DOHH2 (cell line): ENCODE measurements around the gene FSCN2.

Experiments used
- H3F3A ChIP-seq: fragments of 200-600 bp; sonication (generic), shearing (Covaris generic); 2 replicates; pipeline ENCODE4 v1.6.0; 2016; ENCODE audit warnings: antibody characterized with exemption, mild to moderate bottlenecking; ENCODE audit not compliant: control insufficient read depth, insufficient read depth
- H3K27ac ChIP-seq: fragments of 200-600 bp; sonication (generic); 2 replicates; pipeline ENCODE4 v1.5.1; 2014; ENCODE audit warnings: low read depth, mild to moderate bottlenecking, low read length, moderate library complexity
- H3K27me3 ChIP-seq: fragments of 200-600 bp; sonication (generic); 2 replicates; pipeline ENCODE4 v1.6.1; 2014; ENCODE audit warnings: mild to moderate bottlenecking, low read length, mixed read lengths; ENCODE audit not compliant: control insufficient read depth
- H3K36me3 ChIP-seq: fragments of 200-600 bp; sonication (generic); 2 replicates; pipeline ENCODE4 v1.6.1; 2014; ENCODE audit warnings: mild to moderate bottlenecking, low read length, moderate library complexity, mixed read lengths; ENCODE audit not compliant: control insufficient read depth
- H3K4me1 ChIP-seq: fragments of 200-600 bp; sonication (generic); 2 replicates; pipeline ENCODE4 v1.6.1; 2014; ENCODE audit warnings: mild to moderate bottlenecking, low read length, mixed read lengths; ENCODE audit not compliant: control insufficient read depth
- H3K4me2 ChIP-seq: fragments of 200-600 bp; sonication (generic); 2 replicates; pipeline ENCODE4 v1.6.0; 2014; ENCODE audit warnings: mild to moderate bottlenecking, low read length, moderate library complexity
- H3K4me3 ChIP-seq: fragments of 200-600 bp; sonication (generic); 2 replicates; pipeline ENCODE4 v1.5.1; 2014; ENCODE audit warnings: mild to moderate bottlenecking, low read length, mixed read lengths
- H3K79me2 ChIP-seq: fragments of 200-600 bp; sonication (generic); 2 replicates; pipeline ENCODE4 v1.6.1; 2014; ENCODE audit warnings: mild to moderate bottlenecking, low read length, mixed read lengths; ENCODE audit not compliant: control insufficient read depth
- H3K9me2 ChIP-seq: fragments of 200-600 bp; sonication (generic); replicated peaks from 2 replicates; pipeline ENCODE4 v1.6.1; 2014; ENCODE audit warnings: mild to moderate bottlenecking, low read length, mixed read lengths; ENCODE audit not compliant: control insufficient read depth
- H3K9me3 ChIP-seq: fragments of 200-600 bp; sonication (generic); 2 replicates; pipeline ENCODE4 v1.6.1; 2014; ENCODE audit warnings: antibody characterized with exemption, low read length, mixed read lengths; ENCODE audit not compliant: control insufficient read depth, insufficient read depth
- H4K20me1 ChIP-seq: fragments of 200-600 bp; sonication (generic); 2 replicates; pipeline ENCODE4 v1.6.0; 2014; ENCODE audit warnings: low read depth, mild to moderate bottlenecking, antibody characterized with exemption, low read length, moderate library complexity; ENCODE audit not compliant: control insufficient read depth, insufficient read depth
- EZH2phosphoT487 ChIP-seq: fragments of 200-600 bp; sonication (generic); IDR thresholded peaks from 2 replicates; pipeline ENCODE4 v1.6.1; 2017; ENCODE audit warnings: borderline replicate concordance, mild to moderate bottlenecking, antibody characterized with exemption, low read length, moderate library complexity, mixed read lengths
- TF ChIP-seq, protein P1 (sequence below): fragments of 200-600 bp; sonication (generic); IDR thresholded peaks from one replicate; pipeline ENCODE4 v1.5.1; 2014; ENCODE audit warnings: antibody characterized with exemption, mild to moderate bottlenecking, low read depth, low read length; ENCODE audit not compliant: poor library complexity, severe bottlenecking

The FSCN2 gene

GRCh38 chr17:81527591-81528383, at the start of gene FSCN2:
TSS of gene FSCN2 (plus strand) at chr17:81528377. CDS start at chr17:81528532, 155 bp downstream.
- Histone ChIP-seq H3K4me2 (no peak within 1 kb of the TSS), H3K36me3 (no peaks in the 10 kb centered on the region), H4K20me1 (no peaks in the 10 kb centered on the region), H3K9me2 (no peaks in the 10 kb centered on the region), H3K4me3 (no peak within 1 kb of the TSS), H3K27me3 (peaks cover 5% of the 10 kb centered on the region; the same call in 1 of the 2 replicates), H3K9me3 (peaks cover 21% of the 10 kb centered on the region; the same call in 1 of the 2 replicates), H3K4me1 (no peaks in the 10 kb centered on the region), H3K27ac (no peak within 1 kb of the TSS), H3F3A (no peaks in the 10 kb centered on the region), H3K79me2 (no peaks in the 10 kb centered on the region)
- TF ChIP-seq EZH2phosphoT487, result no peak
- TF ChIP-seq, protein P1, sequence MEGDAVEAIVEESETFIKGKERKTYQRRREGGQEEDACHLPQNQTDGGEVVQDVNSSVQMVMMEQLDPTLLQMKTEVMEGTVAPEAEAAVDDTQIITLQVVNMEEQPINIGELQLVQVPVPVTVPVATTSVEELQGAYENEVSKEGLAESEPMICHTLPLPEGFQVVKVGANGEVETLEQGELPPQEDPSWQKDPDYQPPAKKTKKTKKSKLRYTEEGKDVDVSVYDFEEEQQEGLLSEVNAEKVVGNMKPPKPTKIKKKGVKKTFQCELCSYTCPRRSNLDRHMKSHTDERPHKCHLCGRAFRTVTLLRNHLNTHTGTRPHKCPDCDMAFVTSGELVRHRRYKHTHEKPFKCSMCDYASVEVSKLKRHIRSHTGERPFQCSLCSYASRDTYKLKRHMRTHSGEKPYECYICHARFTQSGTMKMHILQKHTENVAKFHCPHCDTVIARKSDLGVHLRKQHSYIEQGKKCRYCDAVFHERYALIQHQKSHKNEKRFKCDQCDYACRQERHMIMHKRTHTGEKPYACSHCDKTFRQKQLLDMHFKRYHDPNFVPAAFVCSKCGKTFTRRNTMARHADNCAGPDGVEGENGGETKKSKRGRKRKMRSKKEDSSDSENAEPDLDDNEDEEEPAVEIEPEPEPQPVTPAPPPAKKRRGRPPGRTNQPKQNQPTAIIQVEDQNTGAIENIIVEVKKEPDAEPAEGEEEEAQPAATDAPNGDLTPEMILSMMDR, result no peak

- TF ChIP-seq, protein P1, result no peak
- no peak for TF ChIP-seq EZH2phosphoT487
- Histone ChIP-seq H3K4me3 (no peak overlapping the region), H3K4me1 (peaks cover 16% of the 10 kb centered on the region), H3K27ac (no peak overlapping the region), H4K20me1 (no peaks in the 10 kb centered on the region), H3K36me3 (no peaks in the 10 kb centered on the region), H3K9me2 (no peaks in the 10 kb centered on the region), H3K4me2 (no peak overlapping the region), H3F3A (no peaks in the 10 kb centered on the region), H3K27me3 (no peaks in the 10 kb centered on the region), H3K9me3 (no peaks in the 10 kb centered on the region), H3K79me2 (no peaks in the 10 kb centered on the region)
Observed at GRCh38 chr17:81479175-81480071, 48.8 kb upstream of the FSCN2 start.

DNA sequence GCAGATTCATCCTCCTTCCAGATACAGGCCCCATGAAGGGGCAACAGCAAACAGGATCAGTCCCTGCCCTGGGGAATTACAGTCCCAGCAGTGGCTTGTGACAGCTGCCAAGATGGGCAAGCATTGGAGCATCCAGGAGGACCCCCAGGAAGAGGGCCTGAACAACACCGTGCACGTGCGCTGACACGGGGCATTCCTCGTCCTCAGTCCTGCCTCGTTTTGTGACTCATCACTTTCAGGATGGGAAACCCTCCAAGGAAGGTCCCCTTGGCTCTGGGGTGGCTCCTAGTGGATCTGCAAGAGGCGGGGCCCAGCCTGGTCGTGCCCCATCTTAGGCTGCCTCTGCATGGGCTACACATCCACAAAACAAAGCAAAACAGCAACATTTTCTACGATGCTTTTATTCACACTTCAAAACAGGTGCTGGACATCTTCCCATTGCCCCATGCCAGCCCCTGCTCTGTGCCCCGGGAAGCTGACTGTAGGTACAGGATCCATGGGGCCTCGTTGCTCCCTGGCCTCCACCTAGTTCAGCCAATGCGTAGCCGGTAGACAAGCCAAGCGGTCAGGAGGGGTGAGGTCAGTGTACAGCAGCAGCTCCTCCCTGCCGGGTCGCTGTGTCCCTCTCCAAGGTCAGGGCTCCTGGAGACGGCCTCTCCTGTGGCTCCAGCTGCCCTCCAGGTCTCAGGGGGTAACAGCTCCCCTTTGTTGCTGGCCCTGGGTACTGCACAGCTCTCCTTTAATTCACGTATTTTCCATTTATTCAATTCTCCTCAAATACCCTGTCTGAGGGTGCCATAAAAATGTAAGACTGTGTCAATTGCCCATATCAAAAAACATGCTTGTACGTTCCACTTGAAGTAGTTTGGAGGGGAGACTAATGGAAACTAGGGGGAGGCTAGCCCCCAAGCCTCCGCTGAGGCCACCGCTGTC, 47.8 kb upstream of the FSCN2 start:
- Histone ChIP-seq H3K79me2 (no peaks in the 10 kb centered on the region), H3K4me2 (no peak overlapping the region), H3K4me3 (no peak overlapping the region), H3K36me3 (no peaks in the 10 kb centered on the region), H3K9me3 (no peaks in the 10 kb centered on the region), H4K20me1 (no peaks in the 10 kb centered on the region), H3K27ac (no peak overlapping the region), H3K9me2 (no peaks in the 10 kb centered on the region), H3K27me3 (no peaks in the 10 kb centered on the region), H3K4me1 (peaks cover 23% of the 10 kb centered on the region), H3F3A (no peaks in the 10 kb centered on the region)
- TF ChIP-seq, protein P1, result no peak
- no peak for TF ChIP-seq EZH2phosphoT487
